PC-3 (cell line): ENCODE results near the gene TNFRSF17. TPM values are rescaled to one million over a fixed set of nuclear protein-coding genes. Genes with fewer than 3 reads are reported as not detected.
A peak's percentile ranks its signal among the peaks of the same experiment; 100 is the strongest.

Source experiments
- ATAC-seq: fragments of 200-7000 bp; cut with Tn5 transposase; 2 replicates; pipeline ENCODE4 v1.9.1; 2020; ENCODE audit warnings: mild to moderate bottlenecking, moderate library complexity
- BruUV-seq: library from RNA; stranded (reverse); fragments of 400-500 nt; replicated peaks from 2 replicates; lab custom pipeline; 2021; lab: Mats Ljungman, UMichigan
- CTCF ChIA-PET: fragments of 300-600 bp; sonication (Branson Sonifier 250); formaldehyde crosslinking; loops from one replicate; lab custom pipeline; 2022; ENCODE audit warnings: antibody characterized with exemption; lab: Charles Lee
- POLR2A ChIA-PET: fragments of 300-600 bp; sonication (Branson Sonifier 250); formaldehyde crosslinking; loops from one replicate; lab custom pipeline; 2022; ENCODE audit warnings: antibody characterized with exemption; ENCODE audit not compliant: unreplicated experiment; lab: Charles Lee
- DNase-seq: peaks from one replicate; pipeline ENCODE4 v3.0.0-alpha.2; 2015
- H2AFZ ChIP-seq: fragments of 300-600 bp; sonication (generic); 2 replicates; pipeline ENCODE4 v1.6.0; 2016; ENCODE audit warnings: antibody characterized with exemption, low read length
- H3F3A ChIP-seq: fragments of 300-600 bp; sonication (generic); one replicate; pipeline ENCODE4 v1.6.0; 2017; ENCODE audit warnings: antibody characterized with exemption, low read length, control low read depth, mild to moderate bottlenecking; ENCODE audit not compliant: unreplicated experiment
- H3K27ac ChIP-seq: fragments of 300-600 bp; sonication (generic); 2 replicates; pipeline ENCODE4 v1.5.1; 2016; ENCODE audit warnings: mild to moderate bottlenecking, low read length
- H3K27me3 ChIP-seq: fragments of 300-600 bp; sonication (generic); 2 replicates; pipeline ENCODE4 v1.6.1; 2016; ENCODE audit warnings: low read length, mixed read lengths
- H3K36me3 ChIP-seq: fragments of 300-600 bp; sonication (generic); 2 replicates; pipeline ENCODE4 v1.6.1; 2016; ENCODE audit warnings: low read depth, mixed run types, low read length, mixed read lengths
- H3K4me1 ChIP-seq: fragments of 300-600 bp; sonication (generic); 2 replicates; pipeline ENCODE4 v1.5.1; 2016; ENCODE audit warnings: low read length; ENCODE audit not compliant: insufficient read depth
- H3K4me2 ChIP-seq: fragments of 300-600 bp; sonication (generic); 2 replicates; pipeline ENCODE4 v1.6.0; 2016; ENCODE audit warnings: low read length
- H3K4me3 ChIP-seq: fragments of 300-600 bp; sonication (generic); 2 replicates; pipeline ENCODE4 v1.5.1; 2016; ENCODE audit warnings: mild to moderate bottlenecking, low read length, mixed read lengths
- H3K79me2 ChIP-seq: fragments of 300-600 bp; sonication (generic); 2 replicates; pipeline ENCODE4 v1.6.1; 2017; ENCODE audit warnings: low read length, mixed read lengths
- H3K9ac ChIP-seq: fragments of 300-600 bp; sonication (generic); 2 replicates; pipeline ENCODE4 v1.6.0; 2016; ENCODE audit warnings: mild to moderate bottlenecking, low read length
- H3K9me2 ChIP-seq: fragments of 300-600 bp; sonication (generic); replicated peaks from 2 replicates; pipeline ENCODE4 v1.6.1; 2016; ENCODE audit warnings: mixed run types, low read length, mixed read lengths
- H3K9me3 ChIP-seq: fragments of 300-600 bp; sonication (generic); 2 replicates; pipeline ENCODE4 v1.6.1; 2016; ENCODE audit warnings: low read length, mixed read lengths
- H4K20me1 ChIP-seq: fragments of 300-600 bp; sonication (generic); 2 replicates; pipeline ENCODE4 v1.6.1; 2016; ENCODE audit warnings: low read length, mixed read lengths
- EZH2 ChIP-seq: fragments of 300-600 bp; sonication (generic); IDR thresholded peaks from one replicate; pipeline ENCODE4 v1.6.1; 2017; ENCODE audit warnings: antibody characterized with exemption, mild to moderate bottlenecking, low read length; ENCODE audit not compliant: unreplicated experiment
- EZH2phosphoT487 ChIP-seq: fragments of 300-600 bp; sonication (generic); IDR thresholded peaks from 2 replicates; pipeline ENCODE4 v1.6.1; 2018; ENCODE audit warnings: mild to moderate bottlenecking, antibody characterized with exemption, low read length, borderline replicate concordance
- intact Hi-C: fragments of 100-400 bp; cut with micrococcal nuclease; formaldehyde crosslinking; loops from 2 replicates; pipeline ENCODE4 v1.9.0; 2023
- total RNA-seq: library from RNA; depleted of rRNA; stranded (reverse); fragments of >200 nt; gene quantifications from 2 replicates; pipeline ENCODE4 v1.2.3, GENCODE V29; 2014
- TF ChIP-seq, protein P1 (sequence below): fragments of 300-600 bp; sonication (generic); conservative IDR thresholded peaks from 2 replicates; pipeline ENCODE4 v1.5.1; 2017; ENCODE audit warnings: antibody characterized with exemption, low read depth, mild to moderate bottlenecking, low read length

TNFRSF17 gene
- total RNA-seq, 1 experiment from 2014 or later, result not detected

DNA sequence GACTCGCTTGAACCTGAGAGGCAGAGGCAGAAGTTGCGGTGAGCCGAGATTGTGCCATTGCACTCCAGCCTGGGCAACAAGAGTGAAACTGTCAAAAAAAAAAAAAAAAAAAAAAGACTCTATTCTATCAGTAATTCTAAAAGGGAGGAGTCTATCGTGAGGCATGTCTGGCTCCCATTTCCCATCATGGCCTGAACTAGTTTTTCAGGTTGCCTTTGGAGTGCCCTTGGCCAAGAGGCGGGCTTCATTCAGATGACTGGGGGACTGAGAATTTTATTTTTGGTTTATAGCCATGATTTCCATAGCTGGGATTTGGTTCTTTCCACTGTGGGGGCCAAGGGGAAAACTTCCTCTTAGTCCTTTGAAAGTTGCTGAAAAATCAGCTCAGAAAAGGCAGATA is 8.1 kb downstream of the TNFRSF17 start:
- no peak for DNase-seq
- ChIA-PET CTCF (interaction anchor here (1.5 kb wide), 1 partner anchor 95 kb away, joined by 6 read pairs; no protein-coding TSS in a partner anchor), POLR2A (no interaction called here)
- no TSS peak for BruUV-seq
- no peak overlapping the region for H3K9ac ChIP-seq
- no peaks in the 10 kb centered on the region for H4K20me1 ChIP-seq
- no peaks in the 10 kb centered on the region for H3K36me3 ChIP-seq
- peaks cover 4% of the 10 kb centered on the region; the same call in 1 of the 2 replicates for H3K4me1 ChIP-seq
- TF ChIP-seq EZH2 (no peak), EZH2phosphoT487 (no peak)
- TF ChIP-seq, protein P1, sequence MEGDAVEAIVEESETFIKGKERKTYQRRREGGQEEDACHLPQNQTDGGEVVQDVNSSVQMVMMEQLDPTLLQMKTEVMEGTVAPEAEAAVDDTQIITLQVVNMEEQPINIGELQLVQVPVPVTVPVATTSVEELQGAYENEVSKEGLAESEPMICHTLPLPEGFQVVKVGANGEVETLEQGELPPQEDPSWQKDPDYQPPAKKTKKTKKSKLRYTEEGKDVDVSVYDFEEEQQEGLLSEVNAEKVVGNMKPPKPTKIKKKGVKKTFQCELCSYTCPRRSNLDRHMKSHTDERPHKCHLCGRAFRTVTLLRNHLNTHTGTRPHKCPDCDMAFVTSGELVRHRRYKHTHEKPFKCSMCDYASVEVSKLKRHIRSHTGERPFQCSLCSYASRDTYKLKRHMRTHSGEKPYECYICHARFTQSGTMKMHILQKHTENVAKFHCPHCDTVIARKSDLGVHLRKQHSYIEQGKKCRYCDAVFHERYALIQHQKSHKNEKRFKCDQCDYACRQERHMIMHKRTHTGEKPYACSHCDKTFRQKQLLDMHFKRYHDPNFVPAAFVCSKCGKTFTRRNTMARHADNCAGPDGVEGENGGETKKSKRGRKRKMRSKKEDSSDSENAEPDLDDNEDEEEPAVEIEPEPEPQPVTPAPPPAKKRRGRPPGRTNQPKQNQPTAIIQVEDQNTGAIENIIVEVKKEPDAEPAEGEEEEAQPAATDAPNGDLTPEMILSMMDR, result no peak
- H3K4me3 ChIP-seq, result no peak overlapping the region
- no peak overlapping the region for H3K27ac ChIP-seq
- H3K27me3 ChIP-seq, result no peaks in the 10 kb centered on the region
- H3F3A ChIP-seq, result no peaks in the 10 kb centered on the region
- H3K79me2 ChIP-seq, result peaks cover 20% of the 10 kb centered on the region
- no peak overlapping the region for H3K4me2 ChIP-seq
- H3K9me2 ChIP-seq, result no peaks in the 10 kb centered on the region
- no peaks in the 10 kb centered on the region for H3K9me3 ChIP-seq
- no peak for ATAC-seq
- H2AFZ ChIP-seq, result no peak overlapping the region
- intact Hi-C loops, result no loop called here

DNA sequence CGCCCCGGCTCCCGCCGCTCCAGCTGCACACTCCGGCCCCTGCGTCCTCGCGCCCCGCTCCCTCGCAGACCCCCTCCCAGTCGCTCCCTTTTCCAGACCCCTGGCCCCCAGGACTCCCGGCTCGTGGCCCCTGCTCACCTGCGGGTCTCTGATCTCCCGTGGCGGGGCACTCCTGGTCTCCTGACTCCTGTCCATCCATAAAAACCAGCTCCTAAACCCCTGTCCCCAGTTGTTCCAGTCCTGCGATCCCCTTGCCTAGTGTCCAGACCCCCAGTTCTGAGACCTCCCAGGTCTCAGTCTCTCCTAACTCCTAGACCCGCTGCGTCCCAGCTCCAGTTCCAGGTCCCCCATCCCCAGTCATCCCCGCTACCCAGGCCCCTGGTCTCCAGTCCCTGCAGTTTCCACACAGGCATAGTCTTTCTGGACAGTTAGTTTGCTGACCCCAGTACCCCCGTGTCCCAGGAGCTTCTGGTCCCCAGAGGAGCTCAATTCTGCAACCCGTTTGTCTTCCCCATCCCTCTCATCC is 11.9 kb downstream of the TNFRSF17 start:
- Histone ChIP-seq H3K79me2 (peaks cover 27% of the 10 kb centered on the region), H3K4me2 (peak overlapping the region; percentile 99), H3K36me3 (no peaks in the 10 kb centered on the region), H3K4me3 (peak overlapping the region; percentile 96), H4K20me1 (no peaks in the 10 kb centered on the region), H2AFZ (peak overlapping the region; percentile 76), H3K9me3 (no peaks in the 10 kb centered on the region), H3F3A (no peaks in the 10 kb centered on the region), H3K4me1 (peaks cover 5% of the 10 kb centered on the region; the same call in 1 of the 2 replicates), H3K9me2 (no peaks in the 10 kb centered on the region), H3K27me3 (no peaks in the 10 kb centered on the region), H3K9ac (peak overlapping the region; percentile 86), H3K27ac (no peak overlapping the region)
- DNase-seq (no peak), ATAC-seq (peak; percentile 27)
- no peak for TF ChIP-seq EZH2
- no peak for TF ChIP-seq EZH2phosphoT487
- TF ChIP-seq, protein P1, result no peak
- intact Hi-C loops, result loop anchor here (1.0 to 2.0 kb wide), 2 partner anchors 48 to 61 kb away; no protein-coding TSS in a partner anchor
- no TSS peak for BruUV-seq
- CTCF ChIA-PET, result interaction anchor here (0.8 to 1.2 kb wide), 2 partner anchors 60 to 91 kb away, joined by 3 to 6 read pairs; no protein-coding TSS in a partner anchor
- POLR2A ChIA-PET, result no interaction called here
